HCT116 (cell line): ENCODE results near the gene POLR1A. TPM values are rescaled to one million over a fixed set of nuclear protein-coding genes. Genes with fewer than 3 reads are reported as not detected.

ENCODE experiments used
- ATAC-seq: fragments of 200-7000 bp; cut with Tn5 transposase; 2 replicates; pipeline ENCODE4 v1.9.1; 2020; ENCODE audit warnings: mild to moderate bottlenecking, moderate library complexity
- BruUV-seq: library from RNA; stranded (reverse); fragments of 400-500 nt; replicated peaks from 2 replicates; lab custom pipeline; 2021; lab: Mats Ljungman, UMichigan
- CTCF ChIA-PET: fragments of 300-600 bp; sonication (Branson Sonifier 250); formaldehyde crosslinking; loops from one replicate; lab custom pipeline; 2021; ENCODE audit warnings: antibody characterized with exemption; lab: Charles Lee
- POLR2A ChIA-PET: fragments of 300-600, 350-600 bp; sonication (Branson Sonifier 250); formaldehyde crosslinking; loops from one replicate; lab custom pipeline; 2021; ENCODE audit warnings: antibody characterized with exemption; lab: Charles Lee
- RAD21 ChIA-PET, 2 experiments: fragments of 300-600 bp; sonication (Branson Sonifier 250); formaldehyde crosslinking; loops; one replicate each; lab custom pipeline; 2023; ENCODE audit warnings: low total read pairs in 2 of 2; ENCODE audit not compliant: uncharacterized antibody in 2 of 2, unreplicated experiment in 2 of 2, low non-redundant PET in 1 of 2; lab: Charles Lee
- DNase-seq: peaks from one replicate; pipeline ENCODE4 v3.0.0-alpha.2; 2010; ENCODE audit warnings: low read depth, low spot score
- H2AFZ ChIP-seq: fragments of 200-600 bp; shearing (Covaris generic), sonication (generic); 2 replicates; pipeline ENCODE4 v1.6.1; 2017; ENCODE audit warnings: low read depth, mixed run types, mixed read lengths, antibody characterized with exemption, low read length; ENCODE audit not compliant: poor library complexity, severe bottlenecking
- H3K27ac ChIP-seq: 2 replicates; pipeline ENCODE4 v1.5.1; 2012; ENCODE audit warnings: low read depth, low read length
- H3K27me3 ChIP-seq: fragments of 200-600 bp; sonication (generic); 2 replicates; pipeline ENCODE4 v1.6.1; 2016; ENCODE audit warnings: mixed run types, low read length, mixed read lengths; ENCODE audit not compliant: insufficient read depth
- H3K36me3 ChIP-seq, 2 experiments: fragments of 200-500 bp in 1 of 2; fragments of 200-600 bp in 1 of 2; sonication (Bioruptor generic) in 1 of 2; sonication (generic) in 1 of 2; 2 replicates each; pipeline versions ENCODE4 v1.5.1 to v1.6.1; 2014 to 2016; ENCODE audit warnings: low read length in 2 of 2, inconsistent platforms in 1 of 2, mixed read lengths in 1 of 2, mixed run types in 1 of 2; ENCODE audit not compliant: insufficient read depth in 2 of 2, control insufficient read depth in 1 of 2
- H3K4me1 ChIP-seq, 2 experiments: fragments of 200-600 bp in 1 of 2; sonication (generic) in 1 of 2; 2 replicates each; pipeline versions ENCODE4 v1.5.1 to v1.6.1; 2012 to 2017; ENCODE audit warnings: low read length in 2 of 2, inconsistent platforms in 1 of 2, mild to moderate bottlenecking in 1 of 2, mixed read lengths in 1 of 2, mixed run types in 1 of 2, moderate library complexity in 1 of 2; ENCODE audit not compliant: insufficient read depth in 2 of 2, control insufficient read depth in 1 of 2
- H3K4me2 ChIP-seq: fragments of 200-600 bp; sonication (generic); 2 replicates; pipeline ENCODE4 v1.6.1; 2017; ENCODE audit warnings: mixed run types, low read length, mixed read lengths
- H3K4me3 ChIP-seq, 2 experiments: fragments of 200-600 bp in 1 of 2; sonication (generic) in 1 of 2; replicated peaks in 1 of 2; 2 replicates each; pipeline ENCODE4 v1.5.1; 2011 to 2016; ENCODE audit warnings: low read length in 2 of 2, control low read depth in 1 of 2, low read depth in 1 of 2, mild to moderate bottlenecking in 1 of 2, mixed read lengths in 1 of 2, mixed run types in 1 of 2
- H3K79me2 ChIP-seq: fragments of 200-600 bp; sonication (generic); 2 replicates; pipeline ENCODE4 v1.6.1; 2017; ENCODE audit warnings: mild to moderate bottlenecking, mixed run types, low read length, moderate library complexity, mixed read lengths; ENCODE audit not compliant: insufficient read depth
- H3K9ac ChIP-seq: fragments of 200-600 bp; sonication (generic); 2 replicates; pipeline ENCODE4 v1.6.1; 2016; ENCODE audit warnings: low read length, mixed read lengths
- H3K9me2 ChIP-seq: fragments of 200-600 bp; sonication (generic), shearing (Covaris generic); 2 replicates; pipeline ENCODE4 v1.6.1; 2017; ENCODE audit warnings: mixed run types, mild to moderate bottlenecking, moderate library complexity; ENCODE audit not compliant: insufficient read depth
- H3K9me3 ChIP-seq, 2 experiments: fragments of 200-500 bp in 1 of 2; fragments of 200-600 bp in 1 of 2; sonication (Bioruptor generic) in 1 of 2; sonication (generic) in 1 of 2; 2 replicates each; pipeline ENCODE4 v1.6.1; 2014 to 2017; ENCODE audit warnings: low read length in 2 of 2, mixed read lengths in 2 of 2, inconsistent platforms in 1 of 2, low read depth in 1 of 2, mild to moderate bottlenecking in 1 of 2, mixed run types in 1 of 2, moderate library complexity in 1 of 2; ENCODE audit not compliant: control insufficient read depth in 1 of 2, insufficient read depth in 1 of 2
- H4K20me1 ChIP-seq: fragments of 200-600 bp; sonication (generic), shearing (Covaris generic); 2 replicates; pipeline ENCODE4 v1.6.1; 2017; ENCODE audit warnings: mixed run types, mild to moderate bottlenecking, moderate library complexity; ENCODE audit not compliant: insufficient read depth
- ATF3 ChIP-seq: IDR thresholded peaks from 2 replicates; pipeline ENCODE4 v1.6.1; 2012
- CBX3 ChIP-seq: IDR thresholded peaks from 2 replicates; pipeline ENCODE4 v1.6.1; 2012; ENCODE audit warnings: low read depth
- CTCF ChIP-seq, 3 experiments: fragments of 200-600 bp in 1 of 3; sonication (generic) in 1 of 3; IDR thresholded peaks in 2 of 3; conservative IDR thresholded peaks in 1 of 3; 2 replicates each; pipeline ENCODE4 v1.5.1; 2012 to 2017; ENCODE audit warnings: low read depth in 2 of 3, low read length in 2 of 3, antibody characterized with exemption in 1 of 3, borderline replicate concordance in 1 of 3, control low read depth in 1 of 3, mild to moderate bottlenecking in 1 of 3, mixed read lengths in 1 of 3, mixed run types in 1 of 3, moderate library complexity in 1 of 3; ENCODE audit not compliant: insufficient read depth in 1 of 3
- EGR1 ChIP-seq: IDR thresholded peaks from 2 replicates; pipeline ENCODE4 v1.6.1; 2012; ENCODE audit warnings: low read depth
- EZH2 ChIP-seq: fragments of 200-600 bp; sonication (generic); IDR thresholded peaks from 2 replicates; pipeline ENCODE4 v1.6.1; 2017; ENCODE audit warnings: antibody characterized with exemption, mixed run types
- POLR2A ChIP-seq: IDR thresholded peaks from 2 replicates; pipeline ENCODE4 v1.7.0; 2011; ENCODE audit warnings: borderline replicate concordance; ENCODE audit not compliant: insufficient read depth, insufficient read length; ENCODE audit errors: extremely low read depth
- POLR2AphosphoS5 ChIP-seq: IDR thresholded peaks from 2 replicates; pipeline ENCODE4 v1.6.1; 2011; ENCODE audit warnings: mild to moderate bottlenecking, low read depth, low read length, moderate library complexity
- SIN3A ChIP-seq: IDR thresholded peaks from 2 replicates; pipeline ENCODE4 v1.6.1; 2012; ENCODE audit warnings: low read depth
- TCF7L2 ChIP-seq: IDR thresholded peaks from 2 replicates; pipeline ENCODE4 v1.7.0; 2011; ENCODE audit warnings: borderline replicate concordance, inconsistent platforms; ENCODE audit not compliant: insufficient read depth, insufficient read length; ENCODE audit errors: extremely low read depth
- ZBTB33 ChIP-seq: IDR thresholded peaks from 2 replicates; pipeline ENCODE4 v1.6.1; 2011; ENCODE audit warnings: mild to moderate bottlenecking, low read length, moderate library complexity; ENCODE audit not compliant: insufficient replicate concordance; ENCODE audit errors: extremely low read depth
- ZFX ChIP-seq: fragments of 450-650 bp; IDR thresholded peaks from 2 replicates; pipeline ENCODE4 v1.6.1; 2017
- ZNF274 ChIP-seq: fragments of 200-500 bp; sonication (Bioruptor generic); IDR thresholded peaks from 2 replicates; pipeline ENCODE4 v1.6.1; 2014; ENCODE audit warnings: mild to moderate bottlenecking, low read depth, low read length, inconsistent platforms
- intact Hi-C: fragments of 100-400 bp; cut with micrococcal nuclease; formaldehyde crosslinking; loops from 2 replicates; pipeline ENCODE4 v1.10.0; 2022
- total RNA-seq: library from RNA; stranded (reverse); gene quantifications from one replicate; pipeline ENCODE4 v1.2.1, GENCODE V29; 2021; ENCODE audit not compliant: unreplicated experiment

The POLR1A gene
- total RNA-seq, 1 experiment from 2014 or later: 46.6 TPM

GRCh38 chr2:86045541-86045940 is 60.1 kb downstream of the POLR1A start (continued):
- TF ChIP-seq CTCF (IDR thresholded peaks at IDR 0.05 in 2 of 3, conservative IDR thresholded peaks at IDR 0.05 in 1 of 3; ENCODE audit: borderline replicate concordance in 1 of 3, insufficient read depth in 1 of 3, low read depth in 2 of 3, low read length in 2 of 3) (no peak), POLR2AphosphoS5 (no peak), EZH2 (no peak)

GRCh38 chr2:86044614-86045013 is 61.1 kb downstream of the POLR1A start:
- intact Hi-C loops: no loop called here
- no peaks in the 10 kb centered on the region for H3K4me1 ChIP-seq
- H3K4me3 ChIP-seq: no peak overlapping the region
- CTCF ChIA-PET: no interaction called here
- H3K4me2 ChIP-seq: no peak overlapping the region
- H2AFZ ChIP-seq: no peak overlapping the region
- BruUV-seq: no TSS peak
- H3K79me2 ChIP-seq: no peaks in the 10 kb centered on the region
- H3K9me3 ChIP-seq: no peaks in the 10 kb centered on the region
- no peaks in the 10 kb centered on the region for H3K27me3 ChIP-seq
- RAD21 ChIA-PET: no interaction called here
- H3K36me3 ChIP-seq: peaks cover 49 to 60% of the 10 kb centered on the region in 2 experiments
- H3K9me2 ChIP-seq: no peaks in the 10 kb centered on the region
- TF ChIP-seq ATF3 (no peak), EGR1 (no peak), POLR2A (no peak), TCF7L2 (no peak), SIN3A (no peak), ZNF274 (no peak), EZH2 (no peak), ZFX (no peak), POLR2AphosphoS5 (no peak), CBX3 (no peak), ZBTB33 (no peak)
- POLR2A ChIA-PET: no interaction called here
- H3K27ac ChIP-seq: no peak overlapping the region
- no peaks in the 10 kb centered on the region for H4K20me1 ChIP-seq
- ATAC-seq (no peak), DNase-seq (no peak)
- no peak overlapping the region for H3K9ac ChIP-seq
